CD4-positive, alpha-beta T cell treated with Interleukin-2 at 100 ng/mL for 4 hours (primary cell): Measurements from ENCODE around the gene DYNC1I1.

ENCODE experiments used
- DNase-seq: peaks from one replicate; pipeline ENCODE4 v3.0.0-alpha.2; 2020; ENCODE audit warnings: low spot score

The DYNC1I1 gene

GRCh38 chr7:96144260-96144526, 371.8 kb downstream of the DYNC1I1 start:
- DNase-seq = no peak
